Astrocyte of the cerebellum (primary cell): ENCODE results near the gene ERMARD.

ENCODE experiments used
- DNase-seq: peaks from one replicate; pipeline ENCODE4 v3.0.0-alpha.2; 2011; ENCODE audit warnings: low read depth
- H3K4me3 ChIP-seq: 2 replicates; pipeline ENCODE4 v1.5.1; 2011; ENCODE audit warnings: mild to moderate bottlenecking, low read depth, low read length, moderate library complexity
- in situ Hi-C: cut with HindIII; loops from 2 replicates; pipeline ENCODE4 v1.10.0; 2017; ENCODE audit warnings: low sequenced_read_pairs
- TF ChIP-seq, protein P1 (sequence below): IDR thresholded peaks from 2 replicates; pipeline ENCODE4 v1.5.1; 2012; ENCODE audit warnings: low read length, low read depth, moderate library complexity, mild to moderate bottlenecking; ENCODE audit errors: missing control alignments

ERMARD gene

DNA sequence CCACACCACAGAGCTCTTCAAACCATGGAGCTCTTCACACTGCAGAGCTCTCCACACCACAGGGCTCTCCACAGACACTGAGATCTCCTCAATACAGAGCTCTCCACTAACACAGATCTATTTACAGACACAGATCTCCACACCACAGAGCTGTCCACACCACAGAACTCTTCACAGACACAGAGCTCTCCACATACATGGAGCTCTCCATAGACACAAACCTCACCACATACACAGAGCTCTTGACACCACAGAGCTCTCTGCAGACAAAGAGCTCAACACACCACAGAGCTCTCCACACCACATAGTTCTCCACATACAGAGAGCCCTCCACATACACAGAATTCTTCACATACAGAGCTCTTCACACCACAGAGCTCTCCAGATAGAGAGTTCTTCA lies 53.0 kb downstream of the ERMARD start:
- TF ChIP-seq, protein P1, sequence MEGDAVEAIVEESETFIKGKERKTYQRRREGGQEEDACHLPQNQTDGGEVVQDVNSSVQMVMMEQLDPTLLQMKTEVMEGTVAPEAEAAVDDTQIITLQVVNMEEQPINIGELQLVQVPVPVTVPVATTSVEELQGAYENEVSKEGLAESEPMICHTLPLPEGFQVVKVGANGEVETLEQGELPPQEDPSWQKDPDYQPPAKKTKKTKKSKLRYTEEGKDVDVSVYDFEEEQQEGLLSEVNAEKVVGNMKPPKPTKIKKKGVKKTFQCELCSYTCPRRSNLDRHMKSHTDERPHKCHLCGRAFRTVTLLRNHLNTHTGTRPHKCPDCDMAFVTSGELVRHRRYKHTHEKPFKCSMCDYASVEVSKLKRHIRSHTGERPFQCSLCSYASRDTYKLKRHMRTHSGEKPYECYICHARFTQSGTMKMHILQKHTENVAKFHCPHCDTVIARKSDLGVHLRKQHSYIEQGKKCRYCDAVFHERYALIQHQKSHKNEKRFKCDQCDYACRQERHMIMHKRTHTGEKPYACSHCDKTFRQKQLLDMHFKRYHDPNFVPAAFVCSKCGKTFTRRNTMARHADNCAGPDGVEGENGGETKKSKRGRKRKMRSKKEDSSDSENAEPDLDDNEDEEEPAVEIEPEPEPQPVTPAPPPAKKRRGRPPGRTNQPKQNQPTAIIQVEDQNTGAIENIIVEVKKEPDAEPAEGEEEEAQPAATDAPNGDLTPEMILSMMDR = no peak
- DNase-seq = no peak
- in situ Hi-C loops = no loop called here
- no peak overlapping the region for H3K4me3 ChIP-seq

DNA sequence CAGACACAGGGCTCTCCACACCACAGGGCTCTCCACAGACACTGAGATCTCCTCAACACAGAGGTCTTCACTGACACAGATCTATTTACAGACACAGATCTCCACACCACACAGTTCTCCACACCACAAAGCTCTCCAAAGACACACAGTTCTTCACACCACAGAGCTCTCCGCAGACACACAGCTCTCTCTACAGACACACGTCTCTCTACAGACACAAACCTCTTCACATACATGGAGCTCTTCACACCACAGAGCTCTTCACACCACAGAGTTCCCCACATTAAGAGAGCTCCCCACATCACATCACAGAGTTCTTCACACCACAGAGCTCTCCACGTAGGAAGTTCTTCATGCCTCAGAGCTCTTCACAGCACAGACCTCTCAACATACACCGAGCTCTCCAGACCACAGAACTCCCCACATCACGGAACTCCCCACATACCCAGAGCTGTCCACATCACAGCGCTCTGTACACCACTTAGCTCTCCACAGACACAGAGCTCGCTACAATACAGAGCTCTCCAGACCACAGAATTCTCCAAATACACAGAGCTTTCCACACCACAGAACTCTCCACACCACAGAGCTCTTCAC lies 53.9 kb downstream of the ERMARD start:
- TF ChIP-seq, protein P1 = no peak
- in situ Hi-C loops = no loop called here
- no peak overlapping the region for H3K4me3 ChIP-seq
- DNase-seq = no peak

DNA sequence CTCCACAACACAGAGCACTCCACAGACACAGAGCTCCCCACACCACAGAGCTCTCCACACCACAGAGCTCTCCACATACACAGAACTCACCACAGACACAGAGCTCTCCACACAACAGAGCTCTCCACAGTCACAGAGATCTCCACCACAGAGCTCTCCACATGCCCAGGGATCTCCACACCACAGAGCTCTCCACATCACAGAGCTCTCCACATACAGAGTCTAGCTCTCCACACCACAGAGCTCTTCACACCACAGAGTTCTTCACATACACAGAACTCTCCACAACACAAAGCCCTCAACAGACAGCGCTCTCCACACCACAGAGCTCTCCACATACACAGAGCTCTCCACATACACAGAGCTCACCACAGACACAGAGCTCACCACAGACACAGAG lies 55.3 kb downstream of the ERMARD start:
- TF ChIP-seq, protein P1 = no peak
- DNase-seq = no peak
- in situ Hi-C loops = no loop called here
- H3K4me3 ChIP-seq = no peak overlapping the region

GRCh38 chr6:169807229-169807628 lies 55.8 kb downstream of the ERMARD start:
- TF ChIP-seq, protein P1 = no peak
- no peak overlapping the region for H3K4me3 ChIP-seq
- in situ Hi-C loops = no loop called here
- DNase-seq = no peak

DNA sequence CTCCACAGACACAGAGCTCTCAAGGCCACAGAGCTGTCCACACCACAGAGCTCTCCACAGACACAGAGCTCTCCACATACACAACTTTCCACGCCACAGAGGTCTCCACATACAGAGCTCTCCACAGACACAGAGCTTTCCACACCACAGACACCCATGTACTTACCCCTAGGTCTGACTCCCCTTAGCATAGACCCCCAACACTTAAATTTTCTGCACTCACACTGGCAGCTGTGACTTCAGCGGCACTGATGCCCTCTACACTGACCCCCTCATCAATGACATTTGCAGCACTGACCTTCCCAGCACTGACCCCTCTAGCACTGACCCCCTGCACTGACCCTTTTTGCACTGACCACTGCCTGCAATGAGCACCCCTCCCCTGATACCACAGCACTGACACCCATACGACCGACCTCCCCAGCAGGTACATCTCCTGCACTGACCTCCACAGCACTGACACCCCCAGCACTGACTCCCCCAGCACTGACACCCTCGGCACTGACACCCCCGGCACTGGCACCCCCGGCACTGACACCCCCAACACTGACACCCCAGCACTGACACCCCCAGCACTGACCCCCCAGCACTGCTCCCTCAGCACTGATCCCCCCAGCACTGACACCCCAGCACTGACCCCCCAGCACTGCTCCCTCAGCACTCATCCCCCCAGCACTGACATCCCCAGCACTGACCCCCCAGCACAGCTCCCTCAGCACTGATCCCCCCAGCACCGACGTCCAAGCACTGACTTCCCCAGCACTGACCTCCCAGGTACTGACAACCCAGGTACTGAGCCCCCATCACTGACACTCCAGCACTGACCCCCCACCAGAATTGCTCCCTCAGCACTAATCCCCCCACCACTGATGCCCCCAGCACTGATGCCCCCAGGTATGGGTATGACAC lies 56.5 kb downstream of the ERMARD start:
- in situ Hi-C loops = no loop called here
- no peak for DNase-seq
- TF ChIP-seq, protein P1 = no peak
- H3K4me3 ChIP-seq = no peak overlapping the region

- TF ChIP-seq, protein P1 = no peak
- H3K4me3 ChIP-seq = no peak overlapping the region
- no peak for DNase-seq
- in situ Hi-C loops = no loop called here
Measured at GRCh38 chr6:169808608-169808967, 57.2 kb downstream of the ERMARD start.
